Natural killer cell (primary cell): ENCODE data around the gene GRID1. TPM values are rescaled to one million over a fixed set of nuclear protein-coding genes. Genes with fewer than 3 reads are reported as not detected.

ENCODE experiments used
- ATAC-seq, 3 donors: fragments of 150-1000 bp in 2 of 3; fragments of 200-7000 bp in 1 of 3; cut with Tn5 transposase; 1 replicate in 1 of 3; 2 replicates in 2 of 3; pipeline ENCODE4 v1.10.0; 2021; ENCODE audit warnings: mild to moderate bottlenecking in 2 of 3, moderate library complexity in 2 of 3
- DNase-seq, 2 donors: peaks; one replicate each; pipeline versions ENCODE4 v3.0.0 to v3.0.0-alpha.2; 2013 to 2021; ENCODE audit warnings: mixed read lengths in 1 of 2
- H3K27ac ChIP-seq: one replicate; pipeline ENCODE4 v1.5.1; 2013; ENCODE audit warnings: mild to moderate bottlenecking, low read length
- H3K27me3 ChIP-seq: one replicate; pipeline ENCODE4 v1.6.1; 2013; ENCODE audit warnings: low read length; ENCODE audit not compliant: control insufficient read depth, insufficient read depth
- H3K36me3 ChIP-seq: one replicate; pipeline ENCODE4 v1.6.1; 2013; ENCODE audit warnings: low read length; ENCODE audit not compliant: control insufficient read depth, insufficient read depth
- H3K4me1 ChIP-seq: one replicate; pipeline ENCODE4 v1.6.1; 2013; ENCODE audit warnings: low read length; ENCODE audit not compliant: control insufficient read depth, insufficient read depth
- H3K4me3 ChIP-seq: one replicate; pipeline ENCODE4 v1.5.1; 2013; ENCODE audit warnings: low read length
- H3K9me3 ChIP-seq: one replicate; pipeline ENCODE4 v1.6.1; 2013; ENCODE audit warnings: low read length; ENCODE audit not compliant: control insufficient read depth, insufficient read depth
- H3K27ac Mint-ChIP-seq, 2 donors: one replicate each; pipeline ENCODE4 v1.8.0; 2022; ENCODE audit warnings: mild to moderate bottlenecking in 2 of 2, mixed read lengths in 2 of 2, moderate library complexity in 1 of 2
- H3K27me3 Mint-ChIP-seq, 2 donors: one replicate each; pipeline ENCODE4 v1.8.0; 2022; ENCODE audit warnings: low read depth in 2 of 2, mixed read lengths in 2 of 2
- H3K36me3 Mint-ChIP-seq: one replicate; pipeline ENCODE4 v1.8.0; 2022; ENCODE audit warnings: mixed read lengths
- H3K4me1 Mint-ChIP-seq, 2 donors: one replicate each; pipeline ENCODE4 v1.8.0; 2022; ENCODE audit warnings: mixed read lengths in 2 of 2
- H3K4me3 Mint-ChIP-seq: one replicate; pipeline ENCODE4 v1.8.0; 2022; ENCODE audit warnings: mild to moderate bottlenecking, moderate library complexity, mixed read lengths
- H3K9me3 Mint-ChIP-seq, 2 donors: one replicate each; pipeline ENCODE4 v1.8.0; 2022; ENCODE audit warnings: mixed read lengths in 2 of 2
- CTCF ChIP-seq: fragments of 200-600 bp; IDR thresholded peaks from one replicate; pipeline ENCODE4 v1.8.0; 2022; ENCODE audit warnings: antibody characterized with exemption
- WGBS: methylation state at CpG from one replicate; pipeline ENCODE4 v1.1.7; 2013; ENCODE audit warnings: missing lambda C conversion rate; ENCODE audit not compliant: insufficient coverage; 5-methylcytosine and 5-hydroxymethylcytosine counted together
- intact Hi-C: fragments of 100-400 bp; cut with micrococcal nuclease; formaldehyde crosslinking; loops from one replicate; pipeline ENCODE4 v1.14.2; 2022
- total RNA-seq, 4 donors: library from RNA; stranded (reverse); fragments of 120-200 nt in 1 of 4; gene quantifications; one replicate each; pipeline versions ENCODE4 v1.2.3 to v1.2.4, GENCODE V29; 2013 to 2022

Gene GRID1
- total RNA-seq, 3 donors from 2014 or later (not counting 1 experiment from before 2014, with no cell fraction given): not detected

GRCh38 chr10:85926136-85926535 lies 440.5 kb downstream of the GRID1 start:
- 70% methylated on average over 5 of the region's 5 CpGs for WGBS
- Mint-ChIP-seq H3K36me3 (no peaks in the 10 kb centered on the region), H3K4me3 (no peak overlapping the region), H3K4me1 (peaks cover 0 to 8% of the 10 kb centered on the region in 2 donors), H3K27me3 (no peaks in the 10 kb centered on the region), H3K9me3 (no peaks in the 10 kb centered on the region), H3K27ac (no peak overlapping the region)
- H3K4me3 ChIP-seq: no peak overlapping the region
- intact Hi-C loops: no loop called here
- no peaks in the 10 kb centered on the region for H3K9me3 ChIP-seq
- ATAC-seq (no peak), DNase-seq (no peak)
- no peaks in the 10 kb centered on the region for H3K27me3 ChIP-seq
- peaks cover 5% of the 10 kb centered on the region for H3K4me1 ChIP-seq
- no peaks in the 10 kb centered on the region for H3K36me3 ChIP-seq
- H3K27ac ChIP-seq: no peak overlapping the region
- no peak for TF ChIP-seq CTCF

DNA sequence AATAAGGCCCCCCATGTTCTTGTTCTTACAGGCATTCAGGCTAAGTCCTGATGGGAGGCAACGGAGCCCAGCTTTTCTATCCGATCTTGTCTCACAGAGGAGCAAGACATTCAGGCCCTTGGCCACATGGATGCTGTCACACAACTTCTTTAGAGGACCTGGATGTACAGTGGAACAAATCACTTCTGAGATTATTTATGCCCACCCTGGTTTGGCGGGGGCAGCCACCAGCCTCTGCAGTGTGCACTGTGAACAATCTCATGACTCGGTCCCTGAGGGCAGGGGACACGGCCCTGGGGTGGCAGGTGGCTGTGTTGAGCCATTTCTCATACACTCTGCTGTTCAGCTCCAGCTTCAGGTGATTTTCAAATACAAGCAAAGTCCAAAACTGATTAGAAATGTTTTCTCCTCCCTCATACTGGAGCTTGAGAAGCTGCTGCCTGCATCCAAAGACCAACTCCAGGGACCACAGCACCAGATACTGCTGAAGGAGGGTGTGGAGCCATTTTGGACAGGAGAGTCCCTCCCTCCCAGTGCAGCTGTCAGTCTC lies 441.3 kb downstream of the GRID1 start:
- H3K9me3 ChIP-seq: no peaks in the 10 kb centered on the region
- no peaks in the 10 kb centered on the region for H3K27me3 ChIP-seq
- H3K4me3 ChIP-seq: no peak overlapping the region
- Mint-ChIP-seq H3K36me3 (no peaks in the 10 kb centered on the region), H3K9me3 (no peaks in the 10 kb centered on the region), H3K4me3 (no peak overlapping the region), H3K27me3 (no peaks in the 10 kb centered on the region), H3K4me1 (peaks cover 0 to 8% of the 10 kb centered on the region in 2 donors), H3K27ac (no peak overlapping the region)
- H3K27ac ChIP-seq: no peak overlapping the region
- no peak for TF ChIP-seq CTCF
- H3K36me3 ChIP-seq: no peaks in the 10 kb centered on the region
- ATAC-seq: no peak
- no peak for DNase-seq
- H3K4me1 ChIP-seq: peaks cover 5% of the 10 kb centered on the region
- intact Hi-C loops: no loop called here
- WGBS: 91% methylated on average over 5 of the region's 5 CpGs

GRCh38 chr10:85924382-85925102 lies 442.1 kb downstream of the GRID1 start:
- no peak overlapping the region for H3K4me3 ChIP-seq
- no peak for TF ChIP-seq CTCF
- H3K9me3 Mint-ChIP-seq: no peaks in the 10 kb centered on the region
- no peaks in the 10 kb centered on the region for H3K27me3 Mint-ChIP-seq
- H3K4me1 Mint-ChIP-seq: peaks cover 0 to 8% of the 10 kb centered on the region in 2 donors
- H3K36me3 ChIP-seq: no peaks in the 10 kb centered on the region
- intact Hi-C loops: no loop called here
- no peaks in the 10 kb centered on the region for H3K9me3 ChIP-seq
- H3K27me3 ChIP-seq: no peaks in the 10 kb centered on the region
- H3K36me3 Mint-ChIP-seq: no peaks in the 10 kb centered on the region
- ATAC-seq: no peak
- H3K27ac ChIP-seq: no peak overlapping the region
- no peak for DNase-seq
- H3K4me3 Mint-ChIP-seq: no peak overlapping the region
- WGBS: 85% methylated on average over 7 of the region's 7 CpGs
- peaks cover 5% of the 10 kb centered on the region for H3K4me1 ChIP-seq
- H3K27ac Mint-ChIP-seq: no peak overlapping the region
